Thoracic aorta (tissue), 2 donors: ENCODE data around the gene TPMT. TPM values are rescaled to one million over a fixed set of nuclear protein-coding genes. Genes with fewer than 3 reads are reported as not detected.

Experiments used
- ATAC-seq: fragments of 150-250 bp; one replicate; pipeline ENCODE4 v1.8.0; 2017; ENCODE audit warnings: low read depth; ENCODE audit not compliant: insufficient number of reproducible peaks, low FRiP score
- DNase-seq: peaks from one replicate; pipeline ENCODE4 v3.0.0-alpha.2; 2020; ENCODE audit warnings: low spot score
- H3K27ac ChIP-seq, 2 donors: fragments of 200-600 bp; sonication (generic); 1 replicate in 1 of 2; 2 replicates in 1 of 2; pipeline ENCODE4 v1.5.1; 2016; ENCODE audit warnings: mild to moderate bottlenecking in 2 of 2, moderate library complexity in 2 of 2
- H3K27me3 ChIP-seq: fragments of 200-600 bp; sonication (generic); replicated peaks from 2 replicates; pipeline ENCODE4 v1.6.0; 2016; ENCODE audit warnings: mild to moderate bottlenecking; ENCODE audit not compliant: insufficient read depth
- H3K36me3 ChIP-seq: fragments of 200-600 bp; sonication (generic); one replicate; pipeline ENCODE4 v1.5.1; 2016
- H3K4me1 ChIP-seq, 2 donors: fragments of 200-600 bp; sonication (generic); 1 replicate in 1 of 2; 2 replicates in 1 of 2; pipeline versions ENCODE4 v1.5.1 to v1.6.0; 2016; ENCODE audit warnings: low read depth in 2 of 2, mild to moderate bottlenecking in 1 of 2; ENCODE audit not compliant: control insufficient read depth in 1 of 2
- H3K4me3 ChIP-seq: fragments of 200-600 bp; sonication (generic); 2 replicates; pipeline ENCODE4 v1.5.1; 2016; ENCODE audit warnings: mild to moderate bottlenecking
- H3K9me3 ChIP-seq: fragments of 200-600 bp; sonication (generic); 2 replicates; pipeline ENCODE4 v1.5.1; 2016
- CTCF ChIP-seq: fragments of 200-600 bp; sonication (generic); IDR thresholded peaks from one replicate; pipeline ENCODE4 v1.5.1; 2019; ENCODE audit warnings: antibody characterized with exemption
- total RNA-seq, 2 donors: library from RNA; depleted of rRNA; stranded (reverse); fragments of >200 nt; gene quantifications; one replicate each; pipeline versions ENCODE4 v1.1.0 to v1.2.3, GENCODE V29; 2016

TPMT gene
- total RNA-seq, 2 donors from 2014 or later, result 5.0 to 5.5 TPM

- Histone ChIP-seq H3K4me3 (no peak overlapping the region), H3K9me3 (no peaks in the 10 kb centered on the region), H3K36me3 (no peaks in the 10 kb centered on the region), H3K27ac (no peak overlapping the region), H3K27me3 (no peaks in the 10 kb centered on the region), H3K4me1 (no peaks in the 10 kb centered on the region)
- DNase-seq (no peak), ATAC-seq (no peak)
- TF ChIP-seq CTCF, result no peak
These were observed 73.7 kb downstream of the TPMT start for GRCh38 chr6:18081025-18081668.

GRCh38 chr6:18080544-18080943 is 74.3 kb downstream of the TPMT start:
- H3K4me1 ChIP-seq, result no peaks in the 10 kb centered on the region
- ATAC-seq, result no peak
- no peak for TF ChIP-seq CTCF
- H3K9me3 ChIP-seq, result no peaks in the 10 kb centered on the region
- no peak for DNase-seq
- H3K4me3 ChIP-seq, result no peak overlapping the region
- no peaks in the 10 kb centered on the region for H3K36me3 ChIP-seq
- H3K27me3 ChIP-seq, result no peaks in the 10 kb centered on the region
- no peak overlapping the region for H3K27ac ChIP-seq

GRCh38 chr6:18078866-18079265 is 76.0 kb downstream of the TPMT start:
- no peak for DNase-seq
- TF ChIP-seq CTCF, result no peak
- Histone ChIP-seq H3K36me3 (no peaks in the 10 kb centered on the region), H3K4me3 (no peak overlapping the region), H3K27ac (no peak overlapping the region), H3K4me1 (no peaks in the 10 kb centered on the region), H3K9me3 (no peaks in the 10 kb centered on the region), H3K27me3 (no peaks in the 10 kb centered on the region)
- ATAC-seq, result no peak

Other genes starting within 250 kb of the TPMT start
- 10 to 100 TPM; 79.3 to 98.0 TPM for gene KIF13A, start 167.4 kb downstream of the TPMT start, total RNA-seq
- 1 to 10 TPM in 1 of 2 donors, under 1 TPM in 1; 0.85 to 1.2 TPM for gene NHLRC1, start 32.4 kb downstream of the TPMT start, total RNA-seq
- 10 to 100 TPM; 10.3 TPM for gene KDM1B, start 345 bp upstream of the TPMT start, total RNA-seq
- gene DEK, start 109.5 kb upstream of the TPMT start, total RNA-seq, result 100 to 1,000 TPM in 1 of 2 donors, 10 to 100 TPM in 1; 72.6 to 130 TPM
- 10 to 100 TPM; 15.8 to 24.3 TPM for gene RNF144B, start 232.3 kb upstream of the TPMT start, total RNA-seq